HG02610 (cell line): ENCODE data around the gene ZNF274.
"Not testable (repeated sequence)": the region's sequence is repeated elsewhere in the genome, so short reads cannot be mapped to it uniquely, and the experiment has no call there.

Experiments
- ATAC-seq: cut with Tn5 transposase; IDR thresholded peaks from one replicate; pipeline ENCODE4 v1.9.1; 2021; ENCODE audit warnings: mild to moderate bottlenecking, moderate library complexity; ENCODE audit not compliant: unreplicated experiment

ZNF274 gene

DNA sequence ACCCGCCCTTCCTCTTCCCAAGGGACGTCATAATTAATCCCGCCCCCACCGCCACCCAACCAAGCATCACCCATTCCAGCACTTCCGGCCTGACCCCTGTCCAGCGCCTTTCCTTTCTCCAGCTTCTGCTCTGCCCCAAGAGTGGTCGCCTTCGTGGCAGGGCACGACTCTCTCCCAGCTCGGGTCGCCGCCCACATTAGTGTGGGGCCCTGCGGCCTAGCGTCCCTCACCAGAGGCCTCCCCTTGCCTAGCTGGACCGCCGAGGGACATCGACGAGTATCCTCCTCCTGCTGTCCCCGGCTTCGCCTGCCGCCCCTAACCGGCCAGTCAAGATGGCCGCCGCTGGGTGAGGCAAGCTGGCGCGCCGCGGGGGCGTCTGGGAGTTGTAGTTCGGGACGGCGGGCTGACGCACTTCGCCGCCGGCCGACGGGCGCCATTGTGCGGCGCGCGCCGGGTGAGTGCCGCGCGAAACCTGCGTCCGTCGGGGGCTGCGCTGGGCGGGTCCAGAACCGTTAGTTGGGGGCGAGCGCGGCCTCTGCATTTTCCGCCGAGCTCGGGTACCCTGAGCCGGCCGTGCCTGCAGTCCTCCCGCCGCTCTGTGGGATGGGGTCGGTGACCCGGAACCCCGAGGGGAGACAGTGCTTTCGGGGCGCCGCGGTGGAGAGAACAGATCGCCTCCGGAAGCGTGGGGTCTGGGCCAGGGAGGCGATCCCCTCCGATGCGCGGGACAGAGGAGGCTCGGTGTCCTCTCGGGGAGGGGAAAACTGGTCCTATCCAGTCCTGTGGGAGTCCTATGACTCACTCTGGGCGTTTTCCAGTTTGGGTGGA is at the start of gene ZNF274:
TSS of gene ZNF274 (plus strand) at position 73 of the 828 bp plus-strand sequence. CDS start 905 bp downstream, outside the sequence.
- peak; percentile 88 for ATAC-seq

DNA sequence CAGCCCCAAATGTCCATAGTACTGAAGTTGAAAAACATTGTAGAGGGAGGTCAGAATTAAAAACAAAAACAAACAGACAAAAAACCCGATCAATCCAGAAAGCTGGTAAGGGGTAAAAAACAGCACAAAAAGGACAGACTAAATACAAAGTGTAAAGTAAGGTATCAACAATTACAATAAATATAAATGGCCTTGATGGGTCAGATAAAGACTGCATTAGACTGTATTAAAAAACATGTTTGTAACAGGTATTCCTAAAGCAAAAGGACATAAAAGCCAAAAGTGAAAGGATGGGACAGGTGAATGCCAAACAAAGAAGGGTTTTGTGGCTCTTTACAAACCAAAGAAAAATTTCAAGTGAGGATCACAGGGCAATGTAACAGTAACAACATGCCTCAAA is 48.6 kb upstream of the ZNF274 start:
- no peak for ATAC-seq

DNA sequence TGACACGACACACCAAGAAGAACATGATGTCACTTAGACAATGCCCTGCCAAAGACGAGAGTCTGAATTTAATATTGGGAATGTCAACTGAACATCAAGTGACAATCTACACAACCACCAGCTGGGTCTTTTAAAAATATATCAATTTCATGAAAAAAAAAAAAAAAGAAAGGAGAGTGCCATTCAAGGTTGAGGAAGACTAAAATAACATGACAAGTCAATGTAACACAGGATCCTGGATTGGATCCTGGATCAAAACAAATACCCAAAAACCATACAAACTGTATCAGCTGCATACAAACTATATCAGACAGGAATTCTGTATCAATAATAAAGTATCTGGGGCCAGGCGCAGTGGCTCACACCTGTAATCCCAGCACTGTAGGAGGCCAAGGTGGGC is 37.0 kb upstream of the ZNF274 start:
- no peak for ATAC-seq

DNA sequence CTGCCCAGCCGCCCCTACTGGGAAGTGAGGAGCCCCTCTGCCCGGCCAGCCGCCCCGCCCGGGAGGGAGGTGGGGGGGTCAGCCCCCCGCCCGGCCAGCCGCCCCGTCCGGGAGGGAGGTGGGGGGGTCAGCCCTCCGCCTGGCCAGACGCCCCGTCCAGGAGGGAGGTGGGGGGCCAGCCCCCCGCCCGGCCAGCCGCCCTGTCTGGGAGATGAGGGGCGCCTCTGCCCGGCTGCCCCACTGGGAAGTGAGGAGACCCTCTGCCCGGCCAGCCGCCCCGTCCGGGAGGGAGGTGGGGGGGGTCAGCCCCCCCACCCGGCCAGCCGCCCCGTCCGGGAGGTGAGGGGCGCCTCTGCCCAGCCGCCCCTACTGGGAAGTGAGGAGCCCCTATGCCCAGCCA is 35.4 kb upstream of the ZNF274 start:
- not testable (repeated sequence) for ATAC-seq

DNA sequence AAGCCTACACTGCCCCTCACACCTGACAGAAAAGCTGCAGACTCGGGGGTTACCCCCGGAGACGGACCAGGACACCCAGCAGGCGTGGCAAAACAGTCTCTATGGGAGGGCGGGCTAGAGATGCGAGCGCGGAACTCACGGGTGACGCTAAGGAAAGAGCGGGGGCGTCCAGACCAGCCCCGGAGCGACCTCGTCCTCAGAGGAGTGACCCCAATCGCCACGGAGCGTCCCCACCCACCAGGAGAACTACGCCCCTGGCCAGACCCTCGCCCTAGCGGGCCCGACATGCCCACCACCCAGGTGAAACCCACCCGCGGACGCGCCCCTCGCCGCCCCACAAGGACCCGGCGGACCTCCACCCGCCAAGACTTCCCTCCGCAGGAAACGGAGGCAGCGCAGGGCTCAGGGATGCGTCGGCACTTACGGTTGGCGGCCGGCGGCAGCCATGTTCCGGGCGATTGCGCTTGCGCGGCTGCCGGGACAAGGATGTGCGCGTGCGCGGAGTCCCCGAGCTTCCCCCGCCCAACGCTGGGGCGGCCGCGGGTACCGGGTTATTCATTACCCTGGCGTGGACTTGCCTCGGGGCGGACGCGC is 32.4 kb upstream of the ZNF274 start, which contains the start of gene ZNF329:
TSS of gene ZNF329 (minus strand) at position 462 of the 594 bp plus-strand sequence. CDS start 21,286 bp downstream, outside the sequence.
- peak; percentile 68 for ATAC-seq

DNA sequence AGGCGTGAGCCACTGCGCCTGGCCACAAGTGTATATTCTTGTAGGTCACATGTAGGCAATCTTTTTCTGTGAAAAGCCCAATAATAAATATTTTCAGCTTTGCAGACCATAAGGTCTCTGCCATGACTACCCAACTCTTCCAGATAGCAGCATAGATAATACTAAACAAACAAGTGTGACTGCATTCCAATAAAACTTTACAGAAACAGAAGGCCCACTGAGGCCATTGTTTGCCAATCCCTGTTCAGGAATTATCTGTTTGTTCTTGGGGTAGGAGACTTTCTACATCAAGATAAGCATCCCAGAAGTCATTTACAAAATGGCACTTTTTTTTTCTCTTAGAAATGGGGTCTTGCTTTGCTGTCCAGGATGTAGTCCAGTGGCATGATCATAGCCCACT is 29.5 kb upstream of the ZNF274 start:
- ATAC-seq = no peak

DNA sequence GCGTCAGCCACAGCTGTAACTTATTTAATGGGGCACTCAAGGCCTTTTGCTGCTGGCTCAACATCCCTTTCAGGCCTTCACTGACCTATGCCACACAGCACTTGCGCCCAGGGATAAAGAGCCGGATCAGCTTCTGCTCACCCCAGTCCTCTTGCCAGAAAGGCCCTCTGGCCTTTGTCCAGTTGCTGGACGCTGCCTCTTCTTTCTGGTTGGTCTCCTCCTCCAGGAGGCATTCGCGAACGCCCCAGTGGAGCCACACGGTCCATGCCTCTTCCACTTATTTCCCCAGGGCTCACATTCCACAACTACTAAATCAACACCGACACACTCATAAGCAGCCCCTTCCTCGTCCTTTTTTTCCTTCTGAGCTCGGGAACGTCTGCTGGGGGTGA is 28.6 kb upstream of the ZNF274 start:
- ATAC-seq = no peak

DNA sequence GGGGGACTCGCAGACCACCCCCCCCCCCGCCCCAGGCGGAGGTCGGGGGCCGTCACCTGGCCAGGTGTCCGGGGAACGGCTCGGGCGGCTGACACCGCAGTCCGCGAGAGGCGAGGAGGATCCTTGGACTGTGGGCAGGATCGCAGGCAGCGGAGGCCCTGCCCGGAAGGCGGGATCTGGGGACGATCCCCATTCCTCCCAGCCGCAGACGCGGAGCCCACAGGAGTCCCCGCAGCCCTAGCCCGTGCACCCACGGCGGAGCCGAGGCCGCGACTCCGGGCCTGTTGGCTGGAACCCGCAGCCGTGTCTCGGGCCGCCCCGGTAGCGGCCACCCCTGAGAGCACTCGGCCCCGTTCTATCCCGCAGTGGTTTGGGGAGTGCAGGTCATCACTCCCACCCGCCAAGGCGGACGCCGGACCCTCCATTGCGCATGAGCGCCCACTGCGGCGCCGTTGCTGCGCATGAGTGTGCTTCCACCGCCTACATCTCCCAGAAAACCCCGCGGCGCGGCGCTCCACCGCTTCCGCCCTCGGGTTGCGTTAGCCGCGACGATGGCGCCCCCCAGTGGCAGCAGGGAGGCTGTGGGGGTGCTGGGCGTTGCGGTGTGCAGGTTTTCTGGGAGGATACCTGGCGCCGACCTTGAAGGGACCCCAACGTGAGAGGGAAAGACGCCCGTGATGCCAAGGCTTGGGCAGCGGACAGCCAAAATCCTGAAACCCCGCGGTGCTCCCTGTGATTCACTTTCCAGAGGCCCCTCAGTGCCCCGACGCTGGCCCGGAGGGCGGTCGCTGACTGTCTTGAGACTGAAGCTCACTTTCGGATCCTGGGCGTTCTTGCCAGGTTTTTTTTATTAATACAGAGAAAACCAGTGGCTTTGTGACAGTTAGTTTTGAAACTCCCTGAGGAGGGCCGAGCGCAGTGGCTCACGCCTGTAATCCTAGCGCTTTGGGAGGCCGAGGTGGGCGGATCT is 27.9 kb upstream of the ZNF274 start:
- ATAC-seq = peak; percentile 68

DNA sequence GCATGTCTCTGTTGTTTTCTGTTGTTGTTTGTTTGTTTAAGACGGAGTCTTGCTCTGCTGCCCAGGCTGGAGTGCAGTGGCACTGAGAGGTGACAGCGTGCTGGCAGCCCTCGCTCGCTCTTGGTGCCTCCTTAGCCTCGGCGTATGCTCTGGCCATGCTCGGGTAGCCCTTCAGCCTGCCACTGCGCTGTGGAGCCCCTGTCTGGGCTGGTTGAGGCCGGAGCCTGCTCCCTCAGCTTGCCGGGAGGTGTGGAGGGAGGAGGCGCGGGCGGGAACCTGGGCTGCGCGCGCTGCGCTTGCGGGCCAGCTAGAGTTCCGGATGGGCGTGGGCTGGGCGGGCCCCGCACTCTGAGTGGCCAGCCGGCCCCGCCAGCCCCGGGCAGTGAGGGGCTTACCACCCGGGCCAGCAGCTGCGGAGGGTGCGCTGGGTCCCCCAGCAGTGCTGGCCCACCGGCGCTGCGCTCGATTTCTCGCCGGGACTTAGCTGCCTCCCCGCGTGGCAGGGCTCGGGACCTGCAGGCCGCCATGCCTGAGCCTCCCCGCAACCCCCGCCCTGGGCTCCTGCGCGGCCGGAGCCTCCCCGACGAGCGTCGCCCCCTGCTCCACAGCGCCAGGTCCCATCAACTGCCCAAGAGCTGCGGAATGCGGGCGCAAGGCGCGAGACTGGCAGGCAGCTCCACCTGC is 25.7 kb upstream of the ZNF274 start:
- no peak for ATAC-seq

DNA sequence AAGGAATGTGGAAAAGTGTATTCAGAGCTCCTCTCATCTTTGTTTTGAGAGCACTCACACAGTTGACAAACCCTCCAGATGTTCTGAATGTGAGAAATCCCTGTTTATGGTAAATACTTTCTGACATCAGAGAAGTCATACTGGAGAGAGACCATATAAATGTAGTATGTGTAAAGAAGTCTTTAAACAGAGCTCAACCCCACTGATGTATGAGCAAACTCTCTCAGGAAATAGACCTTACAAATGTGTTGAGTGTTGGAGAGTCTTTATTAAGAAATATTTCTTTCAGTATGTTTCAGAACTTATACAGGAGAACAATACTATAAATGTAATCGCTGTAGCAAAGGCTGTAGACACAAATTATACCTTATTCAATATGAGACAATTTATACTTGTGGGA is 16.6 kb upstream of the ZNF274 start:
- no peak for ATAC-seq

DNA sequence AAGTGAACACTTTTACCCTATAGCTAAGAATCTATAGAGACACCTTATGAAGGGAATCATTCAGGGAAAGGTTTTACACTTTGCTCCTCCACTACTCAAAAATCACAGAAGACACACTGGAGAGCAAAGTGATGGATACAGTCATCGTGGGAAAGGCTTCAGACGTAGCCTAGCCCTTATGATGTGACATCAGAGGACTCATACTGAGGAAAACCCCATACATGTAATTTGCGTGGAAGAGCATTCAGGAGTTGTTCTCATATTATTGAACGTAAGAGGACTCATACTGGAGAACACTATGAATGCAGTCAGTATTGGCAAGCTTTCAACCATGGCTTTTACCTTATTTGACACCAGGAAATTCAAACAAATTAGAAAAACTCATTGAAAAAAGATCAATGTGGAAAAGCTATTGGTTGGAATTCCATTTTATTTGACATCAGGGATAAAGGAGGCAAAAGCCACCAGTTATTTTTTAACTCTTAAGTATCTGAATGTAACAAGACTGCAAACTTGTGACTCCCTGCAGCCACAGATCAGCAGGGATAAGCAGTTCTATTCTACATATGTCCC is 16.1 kb upstream of the ZNF274 start:
- ATAC-seq = no peak

DNA sequence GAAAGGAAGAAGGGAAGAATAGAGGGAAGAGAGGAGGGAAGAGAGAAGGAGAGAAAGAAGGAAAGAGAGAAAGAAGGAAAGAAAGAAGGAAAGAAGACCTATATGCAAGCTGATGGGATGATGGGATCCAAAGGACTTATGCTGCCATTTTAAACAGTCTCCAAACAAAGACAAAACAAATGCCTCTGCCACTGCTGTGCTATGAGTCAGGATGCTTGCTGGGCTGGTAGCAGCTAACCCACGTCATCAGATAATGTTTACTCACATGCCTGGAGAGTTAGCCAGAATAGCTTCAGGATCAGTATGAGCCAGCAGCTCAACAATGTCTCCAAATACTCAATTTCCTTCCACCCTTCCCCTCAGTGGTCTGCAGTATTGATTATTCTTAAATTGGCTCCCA is 12.0 kb upstream of the ZNF274 start:
- no peak for ATAC-seq

DNA sequence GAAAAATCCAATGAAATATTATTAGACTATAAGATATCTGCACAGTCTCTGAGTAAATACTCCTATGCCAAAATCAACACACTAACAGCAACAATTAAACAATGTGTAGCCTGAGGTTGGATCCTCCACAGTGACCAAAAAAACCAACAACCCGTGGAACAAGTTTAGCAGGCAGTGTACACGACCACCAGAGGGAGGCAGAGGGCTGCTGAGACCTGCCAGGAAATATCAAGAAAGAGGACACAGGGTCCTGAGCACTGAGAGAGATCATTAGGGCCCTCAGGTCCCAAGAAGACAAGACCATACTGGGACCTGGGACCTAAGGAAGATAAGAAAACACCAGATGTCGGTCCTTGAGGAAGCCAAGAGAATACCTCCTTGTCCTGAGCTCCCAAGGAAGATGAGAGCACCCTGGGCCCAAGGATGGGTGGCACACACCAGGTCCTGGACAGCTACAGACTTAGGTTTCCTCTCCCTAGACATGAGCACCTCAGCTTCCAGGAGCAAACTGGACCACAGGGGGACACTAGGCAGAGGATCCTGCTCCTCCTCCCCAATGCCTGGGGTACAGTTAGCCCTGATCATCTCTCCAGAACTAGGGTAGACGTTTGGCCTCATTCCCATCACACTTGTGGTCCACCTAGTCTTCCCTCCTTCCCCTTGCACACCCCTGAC is 822 bp upstream of the ZNF274 start:
- ATAC-seq = no peak

DNA sequence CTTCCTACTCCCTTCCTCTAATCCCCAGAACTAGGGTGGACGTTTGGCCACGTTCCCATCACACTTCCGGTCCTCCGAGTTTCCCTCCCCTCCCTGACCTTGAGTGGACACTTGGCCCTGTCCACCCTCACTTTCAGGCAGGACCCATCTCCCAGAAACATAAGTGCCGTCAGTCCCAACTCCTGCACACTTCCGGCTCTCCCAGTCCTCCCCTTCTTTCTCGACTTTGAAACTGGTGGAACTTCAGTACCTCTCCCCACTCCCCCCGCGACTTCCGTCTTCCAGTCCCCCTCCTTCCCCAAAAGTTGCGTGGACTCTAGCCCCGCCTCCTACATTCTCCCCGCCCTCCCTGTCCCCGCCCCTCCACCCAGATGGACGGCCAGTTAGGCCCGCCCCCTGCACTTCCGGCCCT is 278 bp upstream of the ZNF274 start:
- ATAC-seq = no peak

DNA sequence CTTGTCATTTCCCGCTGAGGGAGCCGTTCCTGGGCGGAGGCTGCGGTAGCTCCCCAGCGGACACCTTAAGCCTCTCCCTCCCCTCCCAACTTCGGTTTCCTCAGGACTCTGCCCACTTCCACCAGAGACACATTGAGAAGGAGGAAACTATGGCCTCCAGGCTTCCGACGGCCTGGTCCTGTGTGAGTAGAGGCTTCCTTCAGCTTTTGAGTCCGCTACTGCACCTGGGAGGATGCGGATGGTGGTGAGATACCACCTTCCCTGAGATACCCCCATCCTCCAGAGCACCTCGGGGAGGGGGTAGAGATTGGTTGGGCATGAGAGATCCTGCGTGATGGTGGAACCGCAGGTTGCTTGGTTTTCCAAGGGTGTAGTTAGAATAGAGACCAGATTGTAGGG is 955 bp downstream of the ZNF274 start:
- peak; percentile 6 for ATAC-seq

DNA sequence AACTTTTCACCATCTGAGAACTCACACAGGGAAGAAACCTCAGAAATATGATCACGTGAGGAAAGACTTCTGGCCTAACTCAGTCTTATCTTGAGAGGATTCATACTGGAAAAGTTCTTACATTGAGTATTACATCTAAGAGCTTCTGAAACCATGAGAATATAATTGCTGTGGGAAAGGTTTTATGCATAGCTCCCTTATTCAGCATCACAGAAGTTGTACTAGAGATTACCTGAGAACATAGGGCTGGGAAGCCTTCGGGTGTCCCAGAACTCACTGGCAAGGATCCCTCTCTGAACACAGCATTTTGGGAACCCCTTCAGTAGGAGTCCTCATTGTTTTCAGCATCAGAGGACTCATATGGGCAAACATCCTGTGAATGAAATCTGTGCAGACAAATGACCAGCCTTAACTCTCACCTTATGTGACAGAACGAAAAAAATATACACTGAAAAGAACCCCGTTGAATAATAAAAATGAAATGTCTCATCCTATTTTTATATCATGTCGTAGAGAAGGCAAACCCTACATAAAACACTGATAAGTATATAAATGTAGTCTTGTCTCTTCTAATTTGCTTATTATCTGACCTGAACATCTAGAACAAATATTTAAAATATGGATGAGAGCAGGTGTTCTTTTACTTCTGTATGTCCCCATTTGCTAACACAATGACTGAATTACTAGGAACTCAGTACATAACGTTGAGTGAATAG is 14.2 kb downstream of the ZNF274 start:
- no peak for ATAC-seq

DNA sequence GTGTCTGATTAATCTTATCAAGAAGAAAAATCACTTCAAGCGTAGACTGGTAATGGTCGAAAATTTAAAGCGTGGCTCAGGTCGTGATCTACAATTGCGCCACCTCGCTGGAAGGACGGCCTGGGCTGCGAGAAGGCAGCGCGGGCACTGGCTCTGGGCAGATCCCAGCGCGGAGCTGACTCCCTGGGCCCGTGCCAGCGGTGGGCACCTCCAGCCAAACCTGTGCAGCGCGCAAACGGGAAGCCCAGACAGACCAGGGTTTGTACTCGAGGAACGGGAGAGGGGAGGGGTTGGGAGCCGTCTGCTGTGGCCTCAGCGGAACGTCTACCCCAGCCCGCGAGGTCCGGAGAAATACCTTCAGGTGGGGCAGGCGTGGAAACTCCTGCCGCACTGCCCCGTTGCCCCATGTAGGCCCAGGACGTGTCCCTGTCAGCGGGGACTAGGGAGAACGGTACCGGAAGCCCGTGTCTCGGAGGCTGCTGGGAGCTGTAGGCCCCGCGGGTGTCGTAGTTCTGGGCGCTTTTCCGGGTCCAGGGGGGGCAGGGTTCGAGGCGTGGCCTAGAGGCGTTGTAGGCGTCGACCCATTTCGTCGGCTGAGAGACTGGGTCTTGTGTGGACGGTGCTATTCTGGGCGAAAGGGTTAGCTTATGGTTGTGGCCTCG is 21.1 kb downstream of the ZNF274 start:
- no peak for ATAC-seq

DNA sequence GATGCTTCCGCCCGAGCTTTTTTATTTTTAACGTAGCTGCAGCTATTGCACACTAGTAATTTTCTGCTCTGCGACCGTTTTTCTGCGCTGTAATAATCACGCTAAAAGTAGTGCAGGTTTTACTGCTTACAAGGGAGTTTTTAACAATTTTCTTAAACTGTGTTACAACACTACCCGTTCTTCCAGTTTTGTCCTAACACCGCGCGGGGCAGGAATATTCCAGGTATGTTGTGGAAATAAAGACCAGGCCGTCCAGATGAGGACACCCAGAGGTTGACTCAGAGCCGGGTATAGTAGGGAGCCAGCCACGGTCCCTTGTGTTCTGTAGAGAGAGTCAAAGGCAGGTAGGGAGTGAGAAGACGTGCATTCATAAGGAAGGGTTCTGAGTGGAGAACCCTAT is 21.7 kb downstream of the ZNF274 start:
- ATAC-seq = no peak

DNA sequence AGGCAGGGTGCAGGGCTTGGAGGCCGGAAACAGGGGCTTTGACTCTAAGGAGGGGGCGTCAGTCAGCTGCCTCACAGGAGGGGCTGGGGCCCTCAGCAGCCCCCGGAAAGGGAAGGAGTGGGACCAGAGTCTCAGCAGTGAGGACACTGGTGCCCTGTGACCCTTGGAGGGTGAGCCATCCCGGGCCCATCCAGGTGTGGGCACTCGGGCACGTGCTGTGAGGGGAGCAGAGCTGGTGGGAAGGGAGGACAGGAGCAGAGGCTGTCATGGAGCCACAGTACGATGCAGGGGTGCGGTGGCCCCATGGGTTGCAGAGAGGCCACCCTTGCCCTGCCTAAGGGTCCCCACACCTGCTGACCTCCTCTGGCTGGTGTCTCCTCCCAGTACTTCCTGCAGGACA is 26.7 kb downstream of the ZNF274 start:
- no peak for ATAC-seq
